Lower lobe of right lung (tissue), 2 donors: ENCODE results near the gene GPC1. TPM values are rescaled to one million over a fixed set of nuclear protein-coding genes. Genes with fewer than 3 reads are reported as not detected.

Experiments
- ATAC-seq, 2 donors: fragments of 200-7000 bp; cut with Tn5 transposase; one replicate each; pipeline ENCODE4 v1.9.1; 2020 to 2022; ENCODE audit warnings: mild to moderate bottlenecking in 2 of 2, moderate library complexity in 2 of 2
- DNase-seq: peaks from one replicate; pipeline ENCODE4 v3.0.0-alpha.2; 2020
- H3K27ac ChIP-seq: fragments of 200-600 bp; one replicate; pipeline ENCODE4 v1.8.0; 2022
- H3K27me3 ChIP-seq: fragments of 200-600 bp; one replicate; pipeline ENCODE4 v1.8.0; 2022; ENCODE audit warnings: low read depth
- H3K36me3 ChIP-seq: fragments of 200-600 bp; one replicate; pipeline ENCODE4 v1.8.0; 2022; ENCODE audit warnings: mild to moderate bottlenecking
- H3K4me1 ChIP-seq: fragments of 200-600 bp; one replicate; pipeline ENCODE4 v1.8.0; 2022
- H3K4me3 ChIP-seq: fragments of 200-600 bp; one replicate; pipeline ENCODE4 v1.8.0; 2022; ENCODE audit warnings: mild to moderate bottlenecking
- H3K9me3 ChIP-seq: fragments of 200-600 bp; one replicate; pipeline ENCODE4 v1.8.0; 2022
- CTCF ChIP-seq: fragments of 200-600 bp; IDR thresholded peaks from one replicate; pipeline ENCODE4 v1.8.0; 2022; ENCODE audit warnings: antibody characterized with exemption, mild to moderate bottlenecking
- intact Hi-C: fragments of 100-400 bp; cut with DNase I; formaldehyde crosslinking; loops from one replicate; pipeline ENCODE4 v1.11.0; 2022
- total RNA-seq: library from RNA; stranded (reverse); fragmentation: NEBNext Ultra II Directional; extraction: Animal tissue kit (Norgen Biotek cat#: 25700); gene quantifications from one replicate; pipeline ENCODE4 v1.2.1, GENCODE V29; 2021
- donor health status: DM: no; HTN: yes; CAD: no; lungs with severe emphysema.

GPC1 gene
- total RNA-seq, 1 donor from 2014 or later: 14.7 TPM

- H3K27me3 ChIP-seq: peaks cover 31% of the 10 kb centered on the region
- no peak for DNase-seq
- no peak for TF ChIP-seq CTCF
These were observed 13.2 kb downstream of the GPC1 start for GRCh38 chr2:240448387-240449274.

DNA sequence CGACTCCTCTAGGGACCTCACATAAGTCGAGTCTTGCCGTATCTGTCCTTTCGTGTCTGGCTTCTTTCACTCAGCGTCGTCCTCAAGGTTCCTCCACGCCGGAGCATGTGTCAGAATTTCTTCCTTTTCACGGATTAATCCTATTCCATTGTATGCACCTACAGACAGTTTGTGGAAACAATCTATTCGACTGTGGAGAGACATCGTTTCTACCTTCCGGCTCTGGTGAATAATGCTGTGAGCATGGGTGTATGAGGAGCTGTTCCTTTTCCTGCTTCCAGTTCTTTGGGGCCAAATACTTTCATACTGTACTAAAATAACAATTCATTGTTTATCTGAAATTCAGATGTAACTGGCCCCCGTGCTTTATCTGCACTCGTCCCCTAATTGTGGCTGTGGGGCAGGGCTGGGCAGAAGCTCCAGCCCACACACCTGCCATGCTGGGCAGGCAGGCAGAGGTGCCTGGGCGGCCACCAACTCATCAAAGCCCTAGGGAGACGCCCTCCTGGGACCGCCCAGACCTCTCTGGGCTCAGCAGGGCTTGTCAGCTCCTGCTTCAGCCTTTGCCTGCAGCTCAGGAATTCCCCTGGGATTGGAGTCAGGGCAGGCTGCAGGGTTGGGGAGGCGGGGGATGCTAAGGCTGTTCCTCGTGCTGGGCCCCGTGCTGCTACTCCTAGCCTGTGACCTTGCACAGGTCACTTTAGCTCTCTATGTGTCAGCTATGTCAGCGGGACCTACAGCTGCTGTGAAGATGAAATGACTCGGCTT lies 14.5 kb downstream of the GPC1 start:
- no peak overlapping the region for H3K27ac ChIP-seq
- H3K9me3 ChIP-seq: no peaks in the 10 kb centered on the region
- intact Hi-C loops: no loop called here
- ATAC-seq (no peak), DNase-seq (no peak)
- TF ChIP-seq CTCF: no peak
- peaks cover 43% of the 10 kb centered on the region for H3K27me3 ChIP-seq
- H3K36me3 ChIP-seq: no peaks in the 10 kb centered on the region
- H3K4me1 ChIP-seq: peaks cover 12% of the 10 kb centered on the region
- no peak overlapping the region for H3K4me3 ChIP-seq

More at GRCh38 chr2:240448387-240449274, 13.2 kb downstream of the GPC1 start:
- H3K36me3 ChIP-seq: no peaks in the 10 kb centered on the region
- H3K9me3 ChIP-seq: no peaks in the 10 kb centered on the region
- ATAC-seq: no peak
- no peak overlapping the region for H3K27ac ChIP-seq
- H3K4me1 ChIP-seq: peaks cover 7% of the 10 kb centered on the region
- intact Hi-C loops: no loop called here
- H3K4me3 ChIP-seq: no peak overlapping the region

DNA sequence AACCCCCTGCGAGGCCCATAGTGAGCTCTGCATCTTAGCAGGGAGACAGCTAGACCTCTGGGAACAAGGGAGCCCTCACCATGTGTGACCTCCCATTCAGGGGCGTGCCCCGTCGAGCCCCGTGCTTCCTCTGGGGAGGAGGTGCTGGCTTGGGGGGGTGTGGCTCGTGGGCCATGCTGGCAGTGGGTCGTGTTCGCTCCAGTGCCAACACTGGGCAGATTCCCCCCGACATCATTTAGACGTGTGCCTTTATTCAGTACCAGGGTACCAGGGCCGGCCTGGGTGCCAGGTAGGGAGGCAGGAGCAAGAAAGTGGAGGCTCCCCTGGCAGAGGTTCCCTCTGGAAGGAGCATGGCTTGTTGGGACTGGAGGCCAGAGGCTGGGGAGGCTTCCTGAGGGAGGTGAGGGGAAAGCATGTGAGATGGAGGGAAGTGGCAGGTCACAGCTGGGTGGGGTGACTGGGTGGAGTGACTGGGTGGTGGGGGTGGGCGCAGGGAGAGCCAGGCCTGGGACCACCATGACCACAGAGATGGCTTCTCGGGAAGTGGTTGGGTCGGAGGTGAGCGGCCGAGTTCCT lies 15.2 kb downstream of the GPC1 start:
- Histone ChIP-seq H3K27ac (no peak overlapping the region), H3K4me3 (no peak overlapping the region), H3K4me1 (peaks cover 18% of the 10 kb centered on the region), H3K27me3 (peaks cover 49% of the 10 kb centered on the region), H3K36me3 (no peaks in the 10 kb centered on the region), H3K9me3 (no peaks in the 10 kb centered on the region)
- DNase-seq (peak; percentile 39), ATAC-seq (no peak)
- intact Hi-C loops: no loop called here
- TF ChIP-seq CTCF: no peak

GRCh38 chr2:240451108-240451611 lies 15.7 kb downstream of the GPC1 start:
- intact Hi-C loops: no loop called here
- H3K36me3 ChIP-seq: no peaks in the 10 kb centered on the region
- no peak overlapping the region for H3K4me3 ChIP-seq
- H3K4me1 ChIP-seq: peaks cover 22% of the 10 kb centered on the region
- DNase-seq (peak; percentile 45), ATAC-seq (no peak)
- TF ChIP-seq CTCF: no peak
- H3K9me3 ChIP-seq: no peaks in the 10 kb centered on the region
- peaks cover 50% of the 10 kb centered on the region for H3K27me3 ChIP-seq
- H3K27ac ChIP-seq: no peak overlapping the region

DNA sequence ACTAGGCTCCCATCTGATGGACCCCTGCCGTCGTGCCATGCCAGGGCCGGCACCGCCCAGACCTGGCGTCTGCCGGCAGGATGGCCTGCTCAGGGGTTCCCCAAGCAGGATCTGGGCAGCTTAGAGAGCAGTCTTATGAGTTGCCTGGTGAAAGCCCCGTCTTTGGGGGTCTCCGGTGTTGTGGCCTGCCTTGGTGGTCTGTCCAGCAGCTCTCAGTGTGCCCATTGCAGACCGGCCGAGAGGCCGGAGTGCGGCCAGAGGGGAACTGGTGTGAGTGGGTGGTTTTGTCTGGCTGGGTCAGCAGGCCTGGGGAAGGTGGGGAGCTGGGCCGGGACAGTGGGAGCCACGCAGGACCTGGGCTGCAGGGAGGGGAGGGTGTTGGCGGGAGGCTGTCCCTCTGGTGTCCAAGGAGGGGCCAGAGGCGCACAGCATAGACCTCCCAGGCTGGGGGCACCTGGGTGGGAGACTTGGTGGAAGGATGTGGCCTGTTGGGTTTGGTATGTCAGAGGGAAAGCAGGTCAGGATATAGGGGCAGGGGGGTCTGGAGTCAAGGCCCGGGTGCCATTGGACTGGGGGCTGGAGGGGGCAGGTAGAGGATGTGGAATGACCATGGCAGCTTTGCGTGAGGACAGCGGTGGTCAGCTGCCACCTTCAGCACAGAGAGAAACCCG lies 16.5 kb downstream of the GPC1 start:
- H3K27me3 ChIP-seq: peaks cover 53% of the 10 kb centered on the region

More for the DNA sequence above, 16.5 kb downstream of the GPC1 start:
- Histone ChIP-seq H3K4me3 (peak overlapping the region; percentile 58), H3K9me3 (no peaks in the 10 kb centered on the region), H3K27ac (no peak overlapping the region), H3K4me1 (peaks cover 22% of the 10 kb centered on the region), H3K36me3 (no peaks in the 10 kb centered on the region)
- intact Hi-C loops: no loop called here
- ATAC-seq (no peak), DNase-seq (peak; percentile 41)
- no peak for TF ChIP-seq CTCF
